D721Med (cell line): ENCODE measurements around the gene DMAP1.

ENCODE experiments used
- DNase-seq: peaks from one replicate; pipeline ENCODE4 v3.0.0; 2011; ENCODE audit warnings: low spot score; ENCODE audit not compliant: insufficient read length
- FAIRE-seq: peaks from 2 replicates; lab custom pipeline; 2011; peaks lifted over from hg19 to GRCh38; lab: Jason Lieb, UNC
- CTCF ChIP-seq: IDR thresholded peaks from 2 replicates; pipeline ENCODE4 v1.5.1; 2012; ENCODE audit warnings: mild to moderate bottlenecking, control low read depth; ENCODE audit not compliant: insufficient read depth; ENCODE audit errors: missing control alignments

The DMAP1 gene

DNA sequence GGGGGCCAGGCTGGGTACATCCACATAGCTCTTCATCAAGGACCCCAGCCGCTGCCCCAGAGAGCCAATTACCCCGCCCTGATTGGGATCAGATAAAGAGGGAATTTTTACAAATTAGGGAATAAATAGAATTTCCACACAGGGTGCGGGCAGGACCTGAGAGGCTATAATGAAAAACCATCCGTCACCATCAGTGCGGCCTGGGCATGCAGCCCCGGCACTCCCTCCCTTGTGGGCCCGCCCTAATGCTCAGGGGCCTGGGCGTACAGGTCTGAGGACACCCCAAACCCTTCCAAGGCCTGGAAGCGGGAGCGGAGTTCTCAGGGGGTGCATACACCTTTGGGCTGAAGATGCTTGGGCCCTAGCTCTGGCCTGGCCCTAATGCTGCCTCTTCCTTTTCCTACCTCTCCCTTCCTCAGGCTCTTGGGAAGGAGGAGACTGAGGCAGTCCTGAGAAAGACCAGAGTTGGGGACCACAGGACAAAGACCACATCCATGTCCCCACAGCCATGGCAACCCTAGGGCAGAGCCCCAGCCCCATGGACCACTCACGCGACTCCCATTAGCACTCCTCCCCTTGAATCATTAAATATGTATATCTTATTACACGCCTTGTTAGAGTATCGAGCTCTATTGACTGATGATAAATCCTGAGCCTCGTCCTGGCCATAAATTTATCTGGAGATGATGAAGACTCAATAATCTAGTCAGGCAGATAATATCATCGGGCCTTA, 16.3 kb downstream of the DMAP1 start:
- no peak for DNase-seq
- TF ChIP-seq CTCF, result no peak
- FAIRE-seq, result no peak

GRCh38 chr1:44230796-44231195, 17.5 kb downstream of the DMAP1 start:
- TF ChIP-seq CTCF, result no peak
- DNase-seq (no peak), FAIRE-seq (no peak)

DNA sequence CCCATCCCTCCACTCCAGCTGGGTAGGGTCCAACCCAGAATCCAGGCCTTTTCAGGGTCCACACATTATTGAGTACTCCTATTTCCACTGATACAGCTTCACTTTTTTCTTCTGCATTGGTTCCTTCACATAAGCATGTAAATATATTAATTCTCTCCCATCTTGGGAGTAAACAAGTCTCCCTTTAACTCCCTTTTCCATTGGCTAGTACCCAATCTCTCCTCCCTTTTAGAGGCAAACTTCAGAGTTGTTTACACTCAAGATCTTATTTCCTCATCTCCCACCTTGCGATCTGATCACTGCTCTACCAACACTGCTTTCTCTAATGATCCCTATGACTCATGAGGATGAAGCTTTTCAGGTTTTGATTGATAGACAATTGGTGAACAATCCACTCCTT, 20.3 kb downstream of the DMAP1 start:
- FAIRE-seq (no peak), DNase-seq (no peak)
- TF ChIP-seq CTCF, result no peak

DNA sequence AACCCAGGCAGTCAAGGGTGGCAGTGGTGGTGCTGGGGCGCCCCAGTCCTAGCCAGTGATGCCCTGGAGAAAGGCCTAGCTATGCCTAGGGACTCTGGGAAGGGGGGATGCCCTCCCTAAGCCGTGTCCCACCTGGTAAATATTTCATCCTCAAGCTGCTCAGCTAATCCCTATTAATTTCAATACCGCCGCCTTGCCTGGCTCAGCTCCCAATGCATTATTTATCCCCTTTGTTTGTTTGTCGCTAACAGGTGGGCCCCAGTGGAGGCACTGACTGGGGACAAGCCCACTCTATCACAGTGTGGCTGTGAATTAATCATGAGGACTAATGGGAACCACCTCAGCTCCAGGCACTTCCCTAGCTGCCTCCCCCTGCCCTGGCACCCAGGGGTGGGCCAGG, 22.5 kb downstream of the DMAP1 start:
- peak; percentile 25 for FAIRE-seq
- TF ChIP-seq CTCF, result no peak
- no peak for DNase-seq

GRCh38 chr1:44236490-44237272, 23.4 kb downstream of the DMAP1 start:
- FAIRE-seq, result no peak
- no peak for DNase-seq
- TF ChIP-seq CTCF, result no peak

GRCh38 chr1:44237721-44238457, 24.6 kb downstream of the DMAP1 start:
- FAIRE-seq, result no peak

More at GRCh38 chr1:44237721-44238457, 24.6 kb downstream of the DMAP1 start:
- TF ChIP-seq CTCF, result peak; percentile 17
- peak; percentile 65 for DNase-seq
